ENCODE measurements around the gene OR2A42. TPM values are rescaled to one million over a fixed set of nuclear protein-coding genes. Genes with fewer than 3 reads are reported as not detected.
"Not testable (repeated sequence)": the region's sequence is repeated elsewhere in the genome, so short reads cannot be mapped to it uniquely, and the experiment has no call there.

The OR2A42 gene
- total RNA-seq, 1 experiment from 2014 or later, result not detected

DNA sequence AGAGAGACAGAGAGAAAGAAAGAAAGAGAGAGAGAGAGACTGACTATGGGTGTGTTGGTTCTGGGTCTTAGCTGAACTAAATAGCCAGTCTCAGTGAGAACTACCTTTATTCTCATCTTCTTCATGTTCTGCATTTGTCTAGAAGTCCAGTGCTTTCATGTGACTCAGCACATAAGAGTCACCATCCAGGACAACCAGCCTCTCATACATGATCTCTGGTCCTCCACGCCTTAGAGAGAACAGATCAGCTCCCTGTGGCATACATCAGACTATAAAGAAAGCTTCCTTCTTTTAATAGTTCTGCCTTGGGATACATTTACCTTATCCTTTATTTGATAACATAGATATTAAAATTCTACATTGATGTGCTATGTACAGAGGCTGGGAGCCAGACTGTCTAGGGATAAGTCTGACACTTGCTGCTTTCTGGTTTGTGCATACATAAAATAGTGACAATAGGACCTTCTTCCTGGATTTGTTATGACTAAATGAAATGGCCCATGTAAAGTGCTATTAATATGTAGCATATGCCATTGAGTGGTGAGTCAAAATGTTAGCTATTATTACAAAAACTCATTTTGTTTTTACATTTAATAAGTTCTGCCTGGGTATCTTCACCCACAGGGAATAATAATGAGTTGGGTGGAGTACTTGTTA lies 8.4 kb upstream of the OR2A42 start:
- not testable (repeated sequence) for H3K56ac ChIP-seq (ENCODE audit: insufficient read length, low read depth, low read length); H4K20me1 ChIP-seq (ENCODE audit: control insufficient read depth, insufficient read depth, insufficient read length); H3K9me3 Mint-ChIP-seq; H3K9me3 ChIP-seq (ENCODE audit: control insufficient read depth, low read depth, low read length); H4K8ac ChIP-seq (replicated peaks; ENCODE audit: insufficient read length, low read depth, low read length); H2AFZ ChIP-seq (ENCODE audit: low read length); H2BK20ac ChIP-seq (ENCODE audit: low read depth, low read length, poor library complexity, severe bottlenecking); DNase-seq; H3K4me2 ChIP-seq (ENCODE audit: insufficient read depth, insufficient read length, low read length); H3K36me3 Mint-ChIP-seq (ENCODE audit: insufficient read depth in 1 of 3, low read depth in 3 of 3); H3K27me3 ChIP-seq (ENCODE audit: insufficient read depth, low read length); H3K4me3 Mint-ChIP-seq; H3K79me1 ChIP-seq (ENCODE audit: insufficient read depth, low read depth, low read length, poor library complexity, severe bottlenecking); H3K4ac ChIP-seq (ENCODE audit: low read depth, low read length); H3K23ac ChIP-seq (ENCODE audit: insufficient read length, low read depth, low read length); H2AK5ac ChIP-seq (ENCODE audit: insufficient read length, low read length); H3K9ac ChIP-seq (ENCODE audit: extremely low read depth, insufficient read length, low read length); H2BK15ac ChIP-seq (ENCODE audit: low read depth, low read length); H3K18ac ChIP-seq (ENCODE audit: insufficient read length, low read depth, low read length); H3K79me2 ChIP-seq (ENCODE audit: insufficient read depth, low read length); H2BK5ac ChIP-seq (ENCODE audit: insufficient read length, low read length); H3K27me3 Mint-ChIP-seq (ENCODE audit: low read depth); H3K4me1 ChIP-seq (ENCODE audit: insufficient read depth, low read length); H2BK120ac ChIP-seq (ENCODE audit: low read depth, low read length, poor library complexity, severe bottlenecking); H3K23me2 ChIP-seq (ENCODE audit: insufficient read length, low read depth, low read length, poor library complexity, severe bottlenecking); H2BK12ac ChIP-seq (ENCODE audit: insufficient read length, low read depth, low read length); H3K27ac Mint-ChIP-seq; H4K5ac ChIP-seq (ENCODE audit: insufficient read length, low read depth, low read length); H3K4me1 Mint-ChIP-seq; H4K91ac ChIP-seq (ENCODE audit: insufficient read length, low read depth, low read length); H3K14ac ChIP-seq (ENCODE audit: insufficient read depth, low read length); H3T11ph ChIP-seq (ENCODE audit: low read length); H3K27ac ChIP-seq (ENCODE audit: insufficient read length, low read depth, low read length)
- no CpG with 5 or more reads among the region's 1 CpG for WGBS (ENCODE audit: extremely low coverage, insufficient read length, low lambda C conversion rate)

DNA sequence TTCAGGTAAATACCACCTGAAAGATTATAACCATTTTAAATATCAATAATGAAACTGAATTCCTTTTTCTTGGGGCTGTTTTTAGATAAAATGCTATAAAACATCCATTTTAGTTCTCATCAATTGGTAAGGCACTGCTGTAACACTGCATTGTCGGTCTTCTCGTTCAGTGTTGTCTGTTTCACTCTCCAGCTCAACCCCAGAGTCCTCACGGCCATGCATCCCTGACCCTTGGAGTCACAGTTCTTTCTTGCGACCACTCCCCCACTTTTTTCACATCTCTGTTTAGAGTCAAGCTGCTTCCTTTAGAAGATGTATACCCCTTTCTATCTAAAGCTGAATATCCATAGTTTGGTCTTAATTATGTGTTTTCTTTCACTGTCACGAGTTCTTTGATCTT lies 7.6 kb upstream of the OR2A42 start:
- not testable (repeated sequence) for H3K4ac ChIP-seq (ENCODE audit: low read depth, low read length); H2BK15ac ChIP-seq (ENCODE audit: low read depth, low read length); H2BK120ac ChIP-seq (ENCODE audit: low read depth, low read length, poor library complexity, severe bottlenecking); H2AFZ ChIP-seq (ENCODE audit: low read length); H3K27ac Mint-ChIP-seq; H4K20me1 ChIP-seq (ENCODE audit: control insufficient read depth, insufficient read depth, insufficient read length); H3K27ac ChIP-seq (ENCODE audit: insufficient read length, low read depth, low read length); H3K36me3 Mint-ChIP-seq (ENCODE audit: insufficient read depth in 1 of 3, low read depth in 3 of 3); H4K91ac ChIP-seq (ENCODE audit: insufficient read length, low read depth, low read length); H3K4me1 ChIP-seq (ENCODE audit: insufficient read depth, low read length); H2AK5ac ChIP-seq (ENCODE audit: insufficient read length, low read length); H3K79me1 ChIP-seq (ENCODE audit: insufficient read depth, low read depth, low read length, poor library complexity, severe bottlenecking); H3K27me3 Mint-ChIP-seq (ENCODE audit: low read depth); H3K23ac ChIP-seq (ENCODE audit: insufficient read length, low read depth, low read length); H3K9me3 Mint-ChIP-seq; H2BK20ac ChIP-seq (ENCODE audit: low read depth, low read length, poor library complexity, severe bottlenecking); H3K56ac ChIP-seq (ENCODE audit: insufficient read length, low read depth, low read length); H4K5ac ChIP-seq (ENCODE audit: insufficient read length, low read depth, low read length); H3K23me2 ChIP-seq (ENCODE audit: insufficient read length, low read depth, low read length, poor library complexity, severe bottlenecking); H3K4me3 Mint-ChIP-seq; H3K9me3 ChIP-seq (ENCODE audit: control insufficient read depth, low read depth, low read length); H3K14ac ChIP-seq (ENCODE audit: insufficient read depth, low read length); H3K4me1 Mint-ChIP-seq; DNase-seq; H3K4me2 ChIP-seq (ENCODE audit: insufficient read depth, insufficient read length, low read length); H4K8ac ChIP-seq (replicated peaks; ENCODE audit: insufficient read length, low read depth, low read length); H2BK12ac ChIP-seq (ENCODE audit: insufficient read length, low read depth, low read length); H3K79me2 ChIP-seq (ENCODE audit: insufficient read depth, low read length); H3K18ac ChIP-seq (ENCODE audit: insufficient read length, low read depth, low read length); H3K27me3 ChIP-seq (ENCODE audit: insufficient read depth, low read length); H2BK5ac ChIP-seq (ENCODE audit: insufficient read length, low read length); H3T11ph ChIP-seq (ENCODE audit: low read length); H3K9ac ChIP-seq (ENCODE audit: extremely low read depth, insufficient read length, low read length)
- WGBS (ENCODE audit: extremely low coverage, insufficient read length, low lambda C conversion rate), result no CpG with 5 or more reads among the region's 5 CpGs
